HEK293T (cell line): Measurements from ENCODE around the gene SGCA.

ENCODE experiments used
- ARNT ChIP-seq: fragments of 450-650 bp; IDR thresholded peaks from 2 replicates; pipeline ENCODE4 v1.6.1; 2017; ENCODE audit warnings: mild to moderate bottlenecking
- BHLHE40 ChIP-seq: fragments of 450-650 bp; IDR thresholded peaks from 2 replicates; pipeline ENCODE4 v1.6.1; 2016; ENCODE audit warnings: mild to moderate bottlenecking, moderate library complexity, borderline replicate concordance
- CTBP1 ChIP-seq: fragments of 450-650 bp; IDR thresholded peaks from 2 replicates; pipeline ENCODE4 v1.6.1; 2016; ENCODE audit warnings: borderline replicate concordance
- FOXM1 ChIP-seq: fragments of 450-650 bp; IDR thresholded peaks from 2 replicates; pipeline ENCODE4 v1.6.1; 2017; ENCODE audit warnings: mild to moderate bottlenecking, borderline replicate concordance
- NFRKB ChIP-seq: fragments of 450-650 bp; IDR thresholded peaks from 2 replicates; pipeline ENCODE4 v1.6.1; 2016; ENCODE audit warnings: mild to moderate bottlenecking, moderate library complexity
- SP1 ChIP-seq: fragments of 450-650 bp; IDR thresholded peaks from 2 replicates; pipeline ENCODE4 v1.6.1; 2017
- SUZ12 ChIP-seq: fragments of 450-650 bp; IDR thresholded peaks from 2 replicates; pipeline ENCODE4 v1.6.1; 2016; ENCODE audit warnings: mild to moderate bottlenecking

DNA sequence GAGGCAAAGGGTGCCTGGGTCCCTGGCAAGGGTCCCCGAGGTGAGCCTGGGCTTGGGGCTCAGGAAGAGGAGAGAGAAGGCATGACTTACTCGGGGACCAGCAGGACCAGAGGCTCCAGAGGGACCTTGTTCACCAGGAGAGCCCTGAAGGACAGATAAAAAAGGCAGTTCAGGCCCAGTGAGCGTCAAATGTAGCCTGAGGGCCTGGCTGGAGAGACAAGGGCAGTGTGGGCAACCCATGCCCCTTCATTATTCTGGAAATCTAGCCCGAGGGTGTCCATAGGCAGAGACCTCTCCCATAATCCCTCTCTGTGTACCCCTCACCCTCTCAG is 21.6 kb downstream of the SGCA start:
- TF ChIP-seq SUZ12 (no peak), ARNT (no peak), FOXM1 (no peak), NFRKB (no peak), CTBP1 (no peak), SP1 (no peak), BHLHE40 (no peak)
